WTC11 (cell line): ENCODE measurements around the gene PBRM1. TPM values are rescaled to one million over a fixed set of nuclear protein-coding genes. Genes with fewer than 3 reads are reported as not detected.

Source experiments
- ATAC-seq: fragments of 200-7000 bp; cut with Tn5 transposase; 2 replicates; pipeline ENCODE4 v1.10.0; 2021; ENCODE audit warnings: mild to moderate bottlenecking, moderate library complexity
- CTCF ChIA-PET: fragments of 300-600 bp; sonication (Branson Sonifier 250); formaldehyde crosslinking; loops from one replicate; lab custom pipeline; 2021; ENCODE audit warnings: antibody characterized with exemption; lab: Charles Lee
- POLR2A ChIA-PET: fragments of 350-600 bp; sonication (Branson Sonifier 250); formaldehyde crosslinking; loops from one replicate; lab custom pipeline; 2021; ENCODE audit warnings: antibody characterized with exemption; lab: Charles Lee
- DNase-seq: peaks from one replicate; pipeline ENCODE4 v3.0.0; 2021; ENCODE audit warnings: low spot score
- H3K27ac Mint-ChIP-seq: 2 replicates; pipeline ENCODE4 v1.8.0; 2021; ENCODE audit warnings: mixed read lengths
- H3K27me3 Mint-ChIP-seq: 2 replicates; pipeline ENCODE4 v1.8.0; 2021; ENCODE audit warnings: low read depth, mild to moderate bottlenecking, moderate library complexity, mixed read lengths
- H3K36me3 Mint-ChIP-seq: 2 replicates; pipeline ENCODE4 v1.8.0; 2021; ENCODE audit warnings: mixed read lengths
- H3K4me1 Mint-ChIP-seq: 2 replicates; pipeline ENCODE4 v1.8.0; 2022; ENCODE audit warnings: mixed read lengths
- H3K4me3 Mint-ChIP-seq: 2 replicates; pipeline ENCODE4 v1.8.0; 2021; ENCODE audit warnings: mild to moderate bottlenecking, moderate library complexity, mixed read lengths
- H3K9me3 Mint-ChIP-seq: 2 replicates; pipeline ENCODE4 v1.8.0; 2021; ENCODE audit warnings: mixed read lengths
- AR ChIP-seq: fragments of 250-450 bp; sonication (Bioruptor Pico); IDR thresholded peaks from 2 replicates; pipeline ENCODE4 v1.9.0; 2021; ENCODE audit warnings: mild to moderate bottlenecking
- CTCF ChIP-seq: fragments of 200-600 bp; IDR thresholded peaks from 2 replicates; pipeline ENCODE4 v1.8.0; 2022; ENCODE audit warnings: antibody characterized with exemption
- ESRRA ChIP-seq: sonication (generic); formaldehyde crosslinking; IDR thresholded peaks from 2 replicates; pipeline ENCODE4 v1.8.1; 2022; ENCODE audit warnings: mild to moderate bottlenecking, missing genetic modification reagents, borderline replicate concordance
- FOXJ3 ChIP-seq: sonication (generic); formaldehyde crosslinking; IDR thresholded peaks from 2 replicates; pipeline ENCODE4 v1.9.0; 2021; ENCODE audit warnings: missing genetic modification reagents, mild to moderate bottlenecking, borderline replicate concordance
- MAX ChIP-seq: sonication (generic); formaldehyde crosslinking; IDR thresholded peaks from 2 replicates; pipeline ENCODE4 v1.8.0; 2022; ENCODE audit warnings: mild to moderate bottlenecking, missing genetic modification reagents
- MXD4 ChIP-seq: fragments of 250-450 bp; sonication (Bioruptor Pico); IDR thresholded peaks from 2 replicates; pipeline ENCODE4 v1.8.0; 2021; ENCODE audit warnings: mild to moderate bottlenecking, moderate library complexity, borderline replicate concordance
- NFATC4 ChIP-seq: fragments of 250-450 bp; sonication (Bioruptor Pico); IDR thresholded peaks from 2 replicates; pipeline ENCODE4 v1.9.0; 2021; ENCODE audit warnings: mild to moderate bottlenecking
- SP1 ChIP-seq: sonication (generic); formaldehyde crosslinking; conservative IDR thresholded peaks from 2 replicates; pipeline ENCODE4 v1.8.1; 2022; ENCODE audit warnings: missing genetic modification reagents
- TP53 ChIP-seq: sonication (generic); formaldehyde crosslinking; IDR thresholded peaks from 2 replicates; pipeline ENCODE4 v1.8.1; 2023; ENCODE audit warnings: mild to moderate bottlenecking, missing genetic modification reagents
- ZBTB21 ChIP-seq: sonication (generic); formaldehyde crosslinking; IDR thresholded peaks from 2 replicates; pipeline ENCODE4 v1.8.1; 2023; ENCODE audit warnings: mild to moderate bottlenecking, missing genetic modification reagents, borderline replicate concordance
- ZNF138 ChIP-seq: sonication (generic); formaldehyde crosslinking; conservative IDR thresholded peaks from 2 replicates; pipeline ENCODE4 v1.8.1; 2022; ENCODE audit warnings: mild to moderate bottlenecking, moderate library complexity, missing genetic modification reagents
- ZNF532 ChIP-seq: fragments of 250-450 bp; sonication (Bioruptor Pico); IDR thresholded peaks from 2 replicates; pipeline ENCODE4 v1.9.0; 2021; ENCODE audit warnings: mild to moderate bottlenecking, borderline replicate concordance
- total RNA-seq: library from RNA; stranded (reverse); gene quantifications from 3 replicates; pipeline ENCODE4 v1.2.3, GENCODE V29; 2021

Gene PBRM1
- total RNA-seq, 1 experiment from 2014 or later: 48.8 TPM

- TF ChIP-seq CTCF (no peak), ZNF532 (no peak), AR (CRISPR knock-in tag) (no peak)
- TF ChIP-seq, all 79 proteins: peak for 0
Observed at GRCh38 chr3:52554026-52554755, 131.5 kb downstream of the PBRM1 start (continued).

GRCh38 chr3:52552089-52552488, 133.6 kb downstream of the PBRM1 start:
- H3K4me3 Mint-ChIP-seq: no peak overlapping the region
- H3K4me1 Mint-ChIP-seq: peaks cover 10% of the 10 kb centered on the region
- H3K27ac Mint-ChIP-seq: 0 out of 2 replicates have a peak overlapping the region, but pooled peaks have one; percentile 76
- ATAC-seq (no peak), DNase-seq (no peak)
- ChIA-PET POLR2A (no interaction called here), CTCF (no interaction called here)
- no peaks in the 10 kb centered on the region for H3K27me3 Mint-ChIP-seq
- TF ChIP-seq CTCF (no peak), SP1 (no peak), ZBTB21 (CRISPR knock-in tag) (no peak), FOXJ3 (CRISPR knock-in tag) (no peak), ZNF138 (no peak), ESRRA (CRISPR knock-in tag) (no peak), TP53 (CRISPR knock-in tag) (no peak), NFATC4 (no peak)
- H3K9me3 Mint-ChIP-seq: no peaks in the 10 kb centered on the region
- peaks cover 18% of the 10 kb centered on the region for H3K36me3 Mint-ChIP-seq

- TF ChIP-seq MAX (CRISPR knock-in tag) (no peak), MXD4 (no peak)
- H3K4me3 Mint-ChIP-seq: no peak overlapping the region
- ATAC-seq (no peak), DNase-seq (no peak)
- H3K27ac Mint-ChIP-seq: no peak overlapping the region
- no peaks in the 10 kb centered on the region for H3K27me3 Mint-ChIP-seq
- H3K4me1 Mint-ChIP-seq: peaks cover under 1% of the 10 kb centered on the region
- H3K36me3 Mint-ChIP-seq: peaks cover 21% of the 10 kb centered on the region
- CTCF ChIA-PET: no interaction called here
- H3K9me3 Mint-ChIP-seq: no peaks in the 10 kb centered on the region
- POLR2A ChIA-PET: no interaction called here
Observed at GRCh38 chr3:52551118-52551517, 134.6 kb downstream of the PBRM1 start.
